ENCODE data around the gene DMBT1. TPM values are rescaled to one million over a fixed set of nuclear protein-coding genes. Genes with fewer than 3 reads are reported as not detected.
"Not testable (repeated sequence)": the region's sequence is repeated elsewhere in the genome, so short reads cannot be mapped to it uniquely, and the experiment has no call there.

Gene DMBT1
- polyA plus RNA-seq, 3 donors from 2014 or later = not detected

- no peak overlapping the region for H3K4me3 Mint-ChIP-seq
- no peak for DNase-seq
- H3K4me1 Mint-ChIP-seq = no peaks in the 10 kb centered on the region
- H3K27ac Mint-ChIP-seq = no peak overlapping the region
- H3K9me3 Mint-ChIP-seq = peaks cover 0 to 3% (median 0%) of the 10 kb centered on the region in 6 donors
- peaks cover 0 to 8% (median 5%) of the 10 kb centered on the region in 3 donors for H3K27me3 Mint-ChIP-seq (ENCODE audit: low read depth in 3 of 3)
- no peaks in the 10 kb centered on the region for H3K36me3 Mint-ChIP-seq
Observed at GRCh38 chr10:122571892-122572291, 11.3 kb downstream of the DMBT1 start.

DNA sequence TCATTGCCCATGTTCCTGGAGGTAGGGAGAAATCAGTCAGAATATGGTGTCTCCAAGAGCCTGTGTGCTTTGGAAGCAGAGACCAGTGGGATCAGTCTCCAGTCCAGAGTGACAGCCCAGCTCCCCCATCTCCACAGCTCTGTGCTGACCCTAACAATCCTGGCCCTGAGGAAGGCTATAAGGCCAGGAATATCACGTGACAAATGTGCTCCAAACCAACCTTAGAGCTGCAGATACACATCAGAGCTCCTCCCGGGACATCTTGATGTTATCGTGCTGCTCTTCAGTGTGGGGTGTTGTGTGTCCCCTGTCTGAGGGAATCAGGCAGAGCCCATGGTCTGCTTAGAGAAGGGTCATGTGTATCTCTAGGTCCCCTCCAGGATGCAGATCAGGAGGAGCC is 15.2 kb downstream of the DMBT1 start:
- DNase-seq = no peak
- H3K27me3 Mint-ChIP-seq (ENCODE audit: low read depth in 3 of 3) = peaks cover 2 to 8% (median 5%) of the 10 kb centered on the region in 3 donors
- no peaks in the 10 kb centered on the region for H3K36me3 Mint-ChIP-seq
- H3K4me1 Mint-ChIP-seq = no peaks in the 10 kb centered on the region
- no peak overlapping the region for H3K4me3 Mint-ChIP-seq
- no peak overlapping the region for H3K27ac Mint-ChIP-seq
- peaks cover 0 to 3% (median 0%) of the 10 kb centered on the region in 6 donors for H3K9me3 Mint-ChIP-seq

DNA sequence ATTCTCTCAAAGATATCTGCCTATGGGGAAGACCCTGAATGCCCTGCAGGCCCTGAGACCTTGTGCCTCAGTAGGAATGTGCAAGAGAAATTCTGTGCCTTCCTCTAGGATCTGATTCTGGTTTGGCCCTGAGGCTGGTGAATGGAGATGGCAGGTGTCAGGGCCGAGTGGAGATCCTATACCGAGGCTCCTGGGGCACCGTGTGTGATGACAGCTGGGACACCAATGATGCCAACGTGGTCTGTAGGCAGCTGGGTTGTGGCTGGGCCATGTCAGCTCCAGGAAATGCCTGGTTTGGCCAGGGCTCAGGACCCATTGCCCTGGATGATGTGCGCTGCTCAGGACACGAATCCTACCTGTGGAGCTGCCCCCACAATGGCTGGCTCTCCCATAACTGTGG is 15.7 kb downstream of the DMBT1 start:
- Mint-ChIP-seq H3K36me3 (no peaks in the 10 kb centered on the region), H3K27me3 (ENCODE audit: low read depth in 3 of 3) (peaks cover 2 to 8% (median 5%) of the 10 kb centered on the region in 3 donors), H3K4me1 (no peaks in the 10 kb centered on the region), H3K27ac (no peak overlapping the region), H3K4me3 (no peak overlapping the region), H3K9me3 (peaks cover 0 to 3% (median 0%) of the 10 kb centered on the region in 6 donors)
- no peak for DNase-seq

GRCh38 chr10:122577311-122577885 is 16.8 kb downstream of the DMBT1 start:
- Mint-ChIP-seq H3K36me3 (no peaks in the 10 kb centered on the region), H3K9me3 (peaks cover 0 to 3% (median 0%) of the 10 kb centered on the region in 6 donors), H3K27ac (no peak overlapping the region), H3K27me3 (ENCODE audit: low read depth in 3 of 3) (peaks cover 2 to 8% (median 5%) of the 10 kb centered on the region in 3 donors), H3K4me1 (no peaks in the 10 kb centered on the region), H3K4me3 (no peak overlapping the region)
- no peak for DNase-seq

GRCh38 chr10:122586070-122586469 is 25.5 kb downstream of the DMBT1 start:
- H3K36me3 Mint-ChIP-seq; H3K4me3 Mint-ChIP-seq; DNase-seq; H3K27ac Mint-ChIP-seq; H3K27me3 Mint-ChIP-seq (ENCODE audit: low read depth in 3 of 3); H3K9me3 Mint-ChIP-seq; H3K4me1 Mint-ChIP-seq: not testable (repeated sequence)

DNA sequence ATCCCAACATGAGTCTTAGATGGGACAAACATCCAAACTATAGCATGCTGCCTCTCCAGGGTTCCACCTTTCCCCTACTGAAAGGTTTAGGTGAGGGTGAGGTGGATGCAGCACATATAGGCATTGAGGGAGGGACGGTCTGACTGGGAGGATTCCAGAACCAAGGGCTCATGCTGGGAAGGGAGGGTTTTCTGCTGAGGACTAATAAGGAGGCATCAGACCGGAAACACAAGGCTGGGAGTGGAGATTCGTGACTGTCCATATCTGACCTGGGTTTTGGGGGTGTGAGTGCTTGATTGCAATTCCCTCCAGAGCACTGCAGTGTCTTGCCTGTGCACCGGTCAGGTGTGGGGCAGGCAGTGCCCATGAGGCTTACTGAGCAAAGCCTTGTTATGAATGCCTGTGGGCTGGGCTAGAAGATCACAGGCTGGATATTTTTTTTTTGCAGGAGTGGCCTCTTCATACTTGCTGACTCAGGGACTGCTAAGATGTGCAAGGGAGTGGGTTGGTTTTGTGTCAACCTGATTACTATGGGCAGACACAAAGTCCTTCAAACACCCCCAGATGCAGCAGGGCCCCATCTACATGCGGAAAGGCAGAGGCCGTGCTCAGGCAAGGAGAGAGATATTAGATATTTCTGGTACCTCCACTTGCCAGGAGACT is 26.7 kb downstream of the DMBT1 start:
- Mint-ChIP-seq H3K27ac (no peak overlapping the region), H3K9me3 (no peaks in the 10 kb centered on the region), H3K4me1 (no peaks in the 10 kb centered on the region), H3K4me3 (no peak overlapping the region), H3K36me3 (no peaks in the 10 kb centered on the region), H3K27me3 (ENCODE audit: low read depth in 3 of 3) (peaks cover 2 to 10% (median 9%) of the 10 kb centered on the region in 3 donors)
- DNase-seq = no peak

DNA sequence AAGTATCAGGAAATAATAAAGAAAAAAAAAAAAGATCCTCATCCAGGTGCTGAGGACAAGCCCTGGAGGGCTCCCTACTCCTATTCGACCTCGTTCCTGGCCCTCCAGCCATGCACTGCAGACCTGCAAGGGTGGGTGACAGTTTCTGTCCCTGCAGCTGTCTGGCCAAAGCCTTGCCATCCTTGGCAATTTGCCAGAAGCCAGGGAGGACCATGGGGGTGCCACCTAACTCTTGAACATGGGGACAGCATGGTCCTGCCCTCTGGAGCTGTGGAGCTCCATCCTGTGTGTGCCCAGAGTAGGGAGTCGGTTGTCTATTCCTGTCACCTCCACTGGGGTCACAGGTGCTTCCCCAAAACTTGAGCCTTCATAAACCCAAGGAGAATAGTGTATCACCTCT is 27.8 kb downstream of the DMBT1 start:
- H3K27ac Mint-ChIP-seq = no peak overlapping the region
- peaks cover 2 to 10% (median 9%) of the 10 kb centered on the region in 3 donors for H3K27me3 Mint-ChIP-seq (ENCODE audit: low read depth in 3 of 3)

GRCh38 chr10:122590153-122590552 is 29.6 kb downstream of the DMBT1 start:
- no peaks in the 10 kb centered on the region for H3K9me3 Mint-ChIP-seq
- no peaks in the 10 kb centered on the region for H3K36me3 Mint-ChIP-seq
- no peak overlapping the region for H3K4me3 Mint-ChIP-seq
- no peaks in the 10 kb centered on the region for H3K4me1 Mint-ChIP-seq
- H3K27me3 Mint-ChIP-seq (ENCODE audit: low read depth in 3 of 3) = peaks cover 2 to 10% (median 9%) of the 10 kb centered on the region in 3 donors
- DNase-seq = no peak
- H3K27ac Mint-ChIP-seq = no peak overlapping the region

More for the DNA sequence above, 27.8 kb downstream of the DMBT1 start:
- no peak for DNase-seq
- Mint-ChIP-seq H3K4me1 (no peaks in the 10 kb centered on the region), H3K36me3 (no peaks in the 10 kb centered on the region), H3K9me3 (no peaks in the 10 kb centered on the region), H3K4me3 (no peak overlapping the region)

DNA sequence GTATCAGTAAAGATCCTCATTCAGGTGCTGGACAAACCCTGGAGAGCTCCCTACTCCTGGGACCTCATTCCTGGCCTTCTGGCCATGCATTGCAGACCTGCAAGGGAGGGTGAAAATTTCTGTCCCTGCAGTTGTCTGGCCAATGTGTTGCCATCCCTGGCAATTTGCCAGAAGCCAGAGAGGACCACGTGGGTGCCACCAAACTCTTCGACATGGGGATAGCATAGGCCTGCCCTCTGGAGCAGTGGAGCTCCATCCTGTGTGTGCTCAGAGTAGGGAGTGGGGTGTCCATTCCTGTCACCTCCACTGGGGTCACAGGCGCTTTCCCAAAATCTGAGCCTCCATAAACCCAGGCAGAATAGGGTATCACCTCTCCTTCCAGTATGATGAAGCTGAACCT is 31.2 kb downstream of the DMBT1 start:
- Mint-ChIP-seq H3K9me3 (no peaks in the 10 kb centered on the region), H3K4me3 (no peak overlapping the region), H3K36me3 (no peaks in the 10 kb centered on the region), H3K27me3 (ENCODE audit: low read depth in 3 of 3) (peaks cover 0 to 9% (median 4%) of the 10 kb centered on the region in 3 donors), H3K4me1 (no peaks in the 10 kb centered on the region), H3K27ac (no peak overlapping the region)
- no peak for DNase-seq

DNA sequence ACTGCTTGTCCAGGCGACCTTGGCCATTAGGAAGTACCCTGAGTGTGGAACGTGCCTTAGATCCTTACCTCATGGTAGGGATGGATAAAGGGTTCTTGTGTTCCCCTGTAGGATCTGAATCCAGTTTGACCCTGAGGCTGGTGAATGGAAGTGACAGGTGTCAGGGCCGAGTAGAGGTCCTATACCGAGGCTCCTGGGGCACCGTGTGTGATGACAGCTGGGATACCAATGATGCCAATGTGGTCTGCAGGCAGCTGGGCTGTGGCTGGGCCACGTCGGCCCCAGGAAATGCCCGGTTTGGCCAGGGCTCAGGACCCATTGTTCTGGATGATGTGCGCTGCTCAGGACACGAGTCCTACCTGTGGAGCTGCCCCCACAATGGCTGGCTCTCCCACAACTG is 31.6 kb downstream of the DMBT1 start:
- Mint-ChIP-seq H3K4me3 (no peak overlapping the region), H3K9me3 (no peaks in the 10 kb centered on the region), H3K27me3 (ENCODE audit: low read depth in 3 of 3) (peaks cover 2 to 9% (median 3%) of the 10 kb centered on the region in 3 donors), H3K27ac (no peak overlapping the region), H3K4me1 (no peaks in the 10 kb centered on the region), H3K36me3 (no peaks in the 10 kb centered on the region)
- no peak for DNase-seq

- Mint-ChIP-seq H3K4me1 (no peaks in the 10 kb centered on the region), H3K9me3 (no peaks in the 10 kb centered on the region), H3K4me3 (no peak overlapping the region), H3K27me3 (ENCODE audit: low read depth in 3 of 3) (peaks cover 2 to 5% (median 2%) of the 10 kb centered on the region in 3 donors), H3K36me3 (no peaks in the 10 kb centered on the region), H3K27ac (no peak overlapping the region)
- no peak for DNase-seq
Observed at GRCh38 chr10:122617476-122618270, 57.1 kb downstream of the DMBT1 start.

DNA sequence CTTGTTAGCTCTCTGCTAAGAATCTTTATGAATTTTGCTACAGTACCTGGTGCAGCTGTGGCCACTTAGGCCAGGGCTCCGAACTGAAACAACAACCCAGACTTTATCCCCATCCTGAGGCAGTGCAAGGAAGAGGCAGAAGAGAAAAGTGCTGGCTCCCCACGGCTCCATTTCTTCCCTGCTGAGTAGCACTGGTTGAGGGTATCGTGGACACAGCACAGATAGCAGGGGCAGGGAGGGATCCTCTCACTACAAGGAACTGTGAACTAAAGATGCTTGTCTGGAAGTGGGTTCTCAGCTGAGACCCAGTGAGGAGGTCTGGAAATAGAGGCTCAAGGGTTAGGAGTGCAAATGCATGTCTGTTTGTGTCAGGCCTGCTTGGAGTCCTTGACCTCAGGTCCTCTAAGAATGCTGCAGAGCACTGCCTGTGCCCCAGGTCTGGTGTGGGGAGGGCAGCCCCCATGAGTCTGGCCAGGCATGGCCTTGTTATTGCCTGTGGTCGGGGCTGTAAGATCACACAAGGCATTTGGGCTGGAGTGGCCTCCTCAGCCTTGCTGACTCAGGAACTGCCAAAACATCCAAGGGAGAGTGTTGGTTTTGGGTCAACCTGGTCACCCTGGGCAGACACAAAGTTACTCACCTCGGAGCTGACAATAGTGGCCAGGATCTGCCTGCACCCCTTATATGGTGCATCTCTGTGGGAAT is 58.1 kb downstream of the DMBT1 start:
- H3K9me3 Mint-ChIP-seq = no peaks in the 10 kb centered on the region
- no peak for DNase-seq
- no peaks in the 10 kb centered on the region for H3K36me3 Mint-ChIP-seq
- H3K27ac Mint-ChIP-seq = no peak overlapping the region
- no peaks in the 10 kb centered on the region for H3K4me1 Mint-ChIP-seq
- peaks cover 2 to 7% (median 2%) of the 10 kb centered on the region in 3 donors for H3K27me3 Mint-ChIP-seq (ENCODE audit: low read depth in 3 of 3)
- no peak overlapping the region for H3K4me3 Mint-ChIP-seq

- not testable (repeated sequence) for H3K9me3 Mint-ChIP-seq; H3K4me3 Mint-ChIP-seq; H3K27me3 Mint-ChIP-seq (ENCODE audit: low read depth in 3 of 3); H3K27ac Mint-ChIP-seq; H3K36me3 Mint-ChIP-seq; H3K4me1 Mint-ChIP-seq; DNase-seq
Observed at GRCh38 chr10:122620961-122621360, 60.4 kb downstream of the DMBT1 start.

- Mint-ChIP-seq H3K27ac (no peak overlapping the region), H3K4me1 (no peaks in the 10 kb centered on the region), H3K4me3 (no peak overlapping the region), H3K36me3 (no peaks in the 10 kb centered on the region), H3K27me3 (ENCODE audit: low read depth in 3 of 3) (peaks cover 2 to 4% (median 4%) of the 10 kb centered on the region in 3 donors), H3K9me3 (no peaks in the 10 kb centered on the region)
- DNase-seq = no peak
Observed at GRCh38 chr10:122624546-122624945, 64.0 kb downstream of the DMBT1 start.
